HG03060 (cell line): Measurements from ENCODE around the gene LRRC15.

ENCODE experiments used
- ATAC-seq: cut with Tn5 transposase; IDR thresholded peaks from one replicate; pipeline ENCODE4 v1.9.1; 2021; ENCODE audit warnings: low read depth, moderate number of reproducible peaks; ENCODE audit not compliant: unreplicated experiment

Gene LRRC15

DNA sequence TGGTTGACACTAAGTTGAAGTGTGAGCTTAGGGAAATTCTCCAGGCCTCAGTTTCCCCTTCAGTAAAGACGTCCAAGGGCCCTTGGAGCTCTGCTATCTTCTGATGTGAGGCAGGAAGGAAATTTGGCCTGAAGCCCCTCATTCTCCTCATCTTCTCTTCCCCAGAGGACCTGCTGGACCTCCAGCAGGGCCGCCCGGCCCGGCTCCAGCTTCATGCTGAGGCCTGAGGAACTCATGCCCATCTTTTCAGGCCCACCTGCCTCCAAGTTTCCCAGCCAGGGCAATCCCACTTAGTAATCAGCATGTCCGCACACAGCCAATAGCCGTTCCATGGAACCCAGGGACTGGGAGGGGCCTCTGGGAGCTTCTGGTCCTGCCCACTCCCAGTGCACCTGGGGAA is 4.0 kb downstream of the LRRC15 start:
- no peak for ATAC-seq

GRCh38 chr3:194364652-194365434 is 4.7 kb downstream of the LRRC15 start:
- no peak for ATAC-seq

- no peak for ATAC-seq
Measured at GRCh38 chr3:194364314-194364651, 5.3 kb downstream of the LRRC15 start.

DNA sequence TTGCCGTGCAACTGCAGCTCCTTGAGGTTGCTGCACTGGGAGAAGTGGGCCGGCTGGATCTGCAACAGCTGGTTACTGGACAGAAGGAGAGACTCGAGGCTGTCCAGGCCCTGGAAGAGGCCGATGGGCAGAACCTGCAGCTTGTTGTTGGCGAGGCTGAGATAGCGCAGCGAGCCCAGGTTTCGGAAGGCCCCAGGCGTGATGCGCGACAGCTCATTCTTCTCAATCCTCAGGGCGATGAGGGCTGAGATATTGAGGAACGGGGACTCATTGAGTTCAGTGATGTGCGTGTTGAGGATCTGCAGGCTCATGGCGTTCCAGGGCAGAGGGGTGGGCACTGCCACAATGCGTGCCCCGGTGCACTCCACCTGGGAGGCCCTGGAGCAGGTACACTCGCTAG is 9.0 kb downstream of the LRRC15 start:
- no peak for ATAC-seq

DNA sequence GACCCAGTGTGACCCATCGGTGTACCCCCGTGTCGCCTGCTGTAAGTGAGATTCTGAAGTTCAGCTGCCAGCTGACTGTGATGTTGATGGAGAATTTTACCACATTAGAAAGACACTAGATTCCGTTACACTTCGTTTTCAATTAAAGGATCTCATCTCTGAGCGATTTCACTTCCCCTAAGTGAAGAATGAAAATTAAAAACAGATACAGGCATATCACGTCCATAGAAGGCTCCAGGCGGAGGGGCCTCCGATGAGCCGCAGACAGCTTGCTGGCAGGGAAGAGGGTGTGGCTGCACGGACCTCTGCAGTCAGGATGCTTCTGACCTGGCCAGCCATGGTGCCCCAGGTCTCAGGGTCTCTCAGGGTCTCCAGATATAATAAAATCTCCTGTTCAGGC is 11.9 kb downstream of the LRRC15 start:
- ATAC-seq, result no peak

- no peak for ATAC-seq
Measured at GRCh38 chr3:194355379-194355778, 14.2 kb downstream of the LRRC15 start.

- ATAC-seq, result no peak
Measured at GRCh38 chr3:194354315-194354714, 15.2 kb downstream of the LRRC15 start.

GRCh38 chr3:194352667-194353246 is 16.8 kb downstream of the LRRC15 start:
- no peak for ATAC-seq

GRCh38 chr3:194351952-194352536 is 17.5 kb downstream of the LRRC15 start:
- ATAC-seq, result no peak

- no peak for ATAC-seq
Measured at GRCh38 chr3:194351080-194351672, 18.4 kb downstream of the LRRC15 start, which contains the start of gene CPN2. CPN2 (minus strand) TSS chr3:194351328; CDS start chr3:194342702, 8,626 bp downstream.

DNA sequence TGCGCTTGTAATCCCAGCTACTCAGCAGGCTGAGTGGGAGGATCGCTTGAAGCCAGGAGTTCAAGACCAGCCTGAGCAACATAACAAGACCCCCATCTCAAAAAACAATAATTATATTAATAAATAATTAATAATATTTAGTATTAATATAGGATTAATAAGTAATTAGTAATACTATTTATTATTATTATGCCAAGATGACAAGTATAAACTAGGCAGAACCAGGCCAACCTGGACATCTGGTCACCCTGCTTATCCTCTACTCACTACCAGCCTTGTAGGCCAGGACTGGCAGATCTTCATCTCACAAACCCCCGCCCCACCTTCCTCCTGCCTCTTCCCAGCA is 18.8 kb downstream of the LRRC15 start:
- ATAC-seq, result no peak

GRCh38 chr3:194348354-194348753 is 21.2 kb downstream of the LRRC15 start:
- ATAC-seq, result no peak

GRCh38 chr3:194346621-194347020 is 22.9 kb downstream of the LRRC15 start:
- ATAC-seq, result no peak

GRCh38 chr3:194346035-194346434 is 23.5 kb downstream of the LRRC15 start:
- ATAC-seq, result no peak

DNA sequence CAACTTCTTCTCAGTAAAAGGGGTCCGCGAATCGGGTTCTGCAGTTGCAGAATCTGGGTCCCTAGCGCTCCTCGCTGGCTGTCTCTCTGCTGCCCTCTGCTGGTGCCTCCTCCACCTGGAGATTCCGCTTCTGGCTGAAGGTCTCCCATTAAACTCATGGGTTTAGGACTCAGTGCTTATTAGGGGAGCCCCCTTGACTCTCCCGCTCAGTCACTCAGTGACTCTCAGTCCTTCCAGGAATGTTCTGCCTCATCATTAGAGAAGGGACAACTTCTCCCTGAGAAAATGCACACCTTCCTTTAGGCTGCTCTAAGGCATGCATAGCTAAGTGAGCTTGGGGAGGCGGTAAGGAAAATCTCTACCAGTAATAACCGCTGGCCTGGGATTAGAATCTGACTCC is 25.5 kb downstream of the LRRC15 start:
- ATAC-seq, result no peak

DNA sequence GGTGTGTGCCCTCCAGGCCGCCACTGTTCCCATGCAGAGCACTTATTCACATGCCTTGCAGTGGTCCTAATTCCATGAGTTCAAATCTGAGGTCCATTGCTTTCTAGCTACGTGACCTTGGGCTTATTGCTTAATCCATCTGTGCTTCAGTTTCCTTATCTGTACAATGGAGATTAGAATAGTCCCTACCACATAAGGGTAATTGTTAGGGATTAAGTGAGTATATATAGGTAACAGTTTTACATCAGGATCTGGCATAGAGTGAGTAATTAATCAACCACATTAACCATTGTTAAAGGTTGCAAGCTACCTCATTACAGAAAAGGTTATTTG is 26.0 kb downstream of the LRRC15 start:
- ATAC-seq, result no peak

GRCh38 chr3:194342861-194343560 is 26.5 kb downstream of the LRRC15 start:
- no peak for ATAC-seq

- no peak for ATAC-seq
Measured at GRCh38 chr3:194340757-194341400, 28.7 kb downstream of the LRRC15 start.

GRCh38 chr3:194339840-194340239 is 29.7 kb downstream of the LRRC15 start:
- ATAC-seq, result no peak

DNA sequence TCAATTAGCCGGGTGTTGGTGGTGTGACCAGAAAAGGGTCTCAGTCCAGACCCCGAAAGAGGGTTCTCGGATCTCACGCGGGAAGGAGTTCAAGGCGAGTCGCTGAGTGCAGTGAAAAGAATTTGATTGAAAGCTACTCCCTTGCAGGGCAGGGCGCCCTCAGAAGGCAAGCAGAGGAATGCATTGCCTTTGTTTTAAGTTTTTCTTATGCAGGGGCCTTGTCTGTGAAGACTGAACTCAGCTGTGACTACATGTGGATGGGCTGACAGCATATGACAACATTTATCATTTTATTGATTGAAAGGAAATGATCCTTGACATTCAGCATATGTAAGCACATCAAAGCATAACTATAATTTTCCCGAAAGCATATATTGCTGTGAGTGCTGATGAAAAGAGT is 30.2 kb downstream of the LRRC15 start:
- ATAC-seq, result no peak
